ENCODE data around the gene IFNLR1.

Gene IFNLR1

GRCh38 chr1:24190983-24191461 is 3.9 kb upstream of the IFNLR1 start:
- no peak for ATAC-seq
- TF ChIP-seq ZNF565 (CRISPR knock-in tag; conservative IDR thresholded peaks at IDR 0.05; ENCODE audit: low read depth) = no peak
- no peak for TF ChIP-seq RARB (CRISPR knock-in tag; IDR thresholded peaks at IDR 0.05)
- no peak for TF ChIP-seq OSR1 (CRISPR knock-in tag; IDR thresholded peaks at IDR 0.05)
- TF ChIP-seq CREB5 (CRISPR knock-in tag; IDR thresholded peaks at IDR 0.05; ENCODE audit: low read depth) = no peak
- no peak for TF ChIP-seq ZNF70 (CRISPR knock-in tag; IDR thresholded peaks at IDR 0.05)
- no peak for TF ChIP-seq CSDC2 (CRISPR knock-in tag; IDR thresholded peaks at IDR 0.05)
- no peak for TF ChIP-seq POU6F1 (CRISPR knock-in tag; IDR thresholded peaks at IDR 0.05; ENCODE audit: borderline replicate concordance, low read depth)
- no peak for TF ChIP-seq ESRRG (CRISPR knock-in tag; IDR thresholded peaks at IDR 0.05)
- TF ChIP-seq ZFP3 (CRISPR knock-in tag; IDR thresholded peaks at IDR 0.05) = no peak
- no peak for TF ChIP-seq PPARA (CRISPR knock-in tag; IDR thresholded peaks at IDR 0.05; ENCODE audit: borderline replicate concordance)
- no peak for TF ChIP-seq PATZ1 (CRISPR knock-in tag; IDR thresholded peaks at IDR 0.05; ENCODE audit: borderline replicate concordance)

- no peak for ATAC-seq
These were observed 2.4 kb upstream of the IFNLR1 start for GRCh38 chr1:24189528-24189927.

GRCh38 chr1:24186711-24186992 is 437 bp downstream of the IFNLR1 start:
- TF ChIP-seq GLIS3 (CRISPR knock-in tag; IDR thresholded peaks at IDR 0.05) (no peak), TSHZ2 (CRISPR knock-in tag; IDR thresholded peaks at IDR 0.05) (no peak), SNAI2 (CRISPR knock-in tag; IDR thresholded peaks at IDR 0.05) (no peak), ZNF70 (CRISPR knock-in tag; IDR thresholded peaks at IDR 0.05) (no peak), ISL1 (CRISPR knock-in tag; IDR thresholded peaks at IDR 0.05) (no peak)
- ATAC-seq = no peak; the same call in 2 of the 3 replicates

More at GRCh38 chr1:24189528-24189927, 2.4 kb upstream of the IFNLR1 start:
- TF ChIP-seq ESRRG (CRISPR knock-in tag; IDR thresholded peaks at IDR 0.05) (no peak), ISL1 (CRISPR knock-in tag; IDR thresholded peaks at IDR 0.05) (no peak), CSRNP3 (CRISPR knock-in tag; IDR thresholded peaks at IDR 0.05) (no peak)

- ATAC-seq = no peak
These were observed 918 bp downstream of the IFNLR1 start for GRCh38 chr1:24186031-24186710.

More at GRCh38 chr1:24186031-24186710, 918 bp downstream of the IFNLR1 start:
- TF ChIP-seq TSHZ2 (CRISPR knock-in tag; IDR thresholded peaks at IDR 0.05) (no peak), ARNTL (CRISPR knock-in tag; IDR thresholded peaks at IDR 0.05; ENCODE audit: borderline replicate concordance, low read depth) (no peak), ZNF565 (CRISPR knock-in tag; conservative IDR thresholded peaks at IDR 0.05; ENCODE audit: low read depth) (no peak)

All from SK-N-SH treated with all-trans-retinoic acid at 6 μM for 48 hours (cell line).